ENCODE measurements around the gene WDR33.

DNA sequence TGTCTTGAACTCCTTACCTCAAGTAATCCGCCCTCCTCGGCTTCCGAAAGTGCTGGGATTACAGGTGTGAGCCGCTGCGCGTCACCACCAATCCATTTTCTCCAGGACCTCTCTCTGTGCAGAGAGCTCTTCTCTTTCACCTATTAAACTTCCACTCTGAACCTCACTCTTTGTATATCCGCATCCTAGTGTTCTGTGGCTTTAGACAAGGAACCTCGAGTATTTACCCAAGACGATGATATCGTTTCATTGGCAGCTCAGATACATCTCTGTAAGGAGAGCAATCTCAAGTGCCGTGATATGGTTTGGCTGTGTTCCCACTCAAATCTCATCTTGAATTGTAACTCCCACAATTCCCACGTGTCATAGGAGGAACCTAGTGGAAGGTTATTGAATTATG, 15.1 kb upstream of the WDR33 start:
- no peak for TF ChIP-seq POLR2A (IDR thresholded peaks at IDR 0.05; ENCODE audit: low read length)
- no peak for TF ChIP-seq GATA1 (IDR thresholded peaks at IDR 0.05; ENCODE audit: low read depth, low read length)

Data from erythroblast (primary cell).